Diencephalon (tissue), 1 donor: Measurements from ENCODE around the gene TMC7. TPM values are rescaled to one million over a fixed set of nuclear protein-coding genes. Genes with fewer than 3 reads are reported as not detected.

Experiments
- small RNA-seq: library from RNA; depleted of rRNA; stranded (forward); fragments of <200 nt; gene quantifications from one replicate; pipeline ENCODE3, GENCODE V24; 2014
- total RNA-seq: library from RNA; depleted of rRNA; stranded (reverse); fragments of >200 nt; gene quantifications from one replicate; pipeline ENCODE4 v1.2.3, GENCODE V29; 2014

Gene TMC7
- 5.1 TPM for total RNA-seq

GRCh38 chr16:18983565-18984434, at the start of gene TMC7:
Gene TMC7 (plus strand): TSS chr16:18983934. CDS start chr16:18984064, 130 bp downstream.

GRCh38 chr16:19067349-19068236, 83.9 kb downstream of the TMC7 start, which contains the start of gene COQ7:
Gene COQ7 (plus strand): TSS chr16:19067614. CDS start chr16:19067665, 51 bp downstream.

Small RNA genes lying within 50 kb of the gene (small RNA-seq; reads per million reads assigned to genes)
- gene RNU6-1340P = not detected

Other genes with a start within 250 kb of the TMC7 start
- 924 TPM for gene RPS15A, start 193.6 kb upstream of the TMC7 start, total RNA-seq
- 523 TPM for gene ARL6IP1, start 182.4 kb upstream of the TMC7 start, total RNA-seq
- gene SMG1, start 57.5 kb upstream of the TMC7 start, total RNA-seq = 97.6 TPM
- 49.1 TPM for gene COQ7, start 83.7 kb downstream of the TMC7 start, total RNA-seq
- gene ITPRIPL2, start 130.0 kb downstream of the TMC7 start, total RNA-seq = 9.5 TPM
- gene SYT17, start 184.3 kb downstream of the TMC7 start, total RNA-seq = 32.5 TPM